Measurements from ENCODE around the gene XRCC5. TPM values are rescaled to one million over a fixed set of nuclear protein-coding genes. Genes with fewer than 3 reads are reported as not detected.

XRCC5 gene
- total RNA-seq, 1 experiment from 2014 or later = 618 TPM

DNA sequence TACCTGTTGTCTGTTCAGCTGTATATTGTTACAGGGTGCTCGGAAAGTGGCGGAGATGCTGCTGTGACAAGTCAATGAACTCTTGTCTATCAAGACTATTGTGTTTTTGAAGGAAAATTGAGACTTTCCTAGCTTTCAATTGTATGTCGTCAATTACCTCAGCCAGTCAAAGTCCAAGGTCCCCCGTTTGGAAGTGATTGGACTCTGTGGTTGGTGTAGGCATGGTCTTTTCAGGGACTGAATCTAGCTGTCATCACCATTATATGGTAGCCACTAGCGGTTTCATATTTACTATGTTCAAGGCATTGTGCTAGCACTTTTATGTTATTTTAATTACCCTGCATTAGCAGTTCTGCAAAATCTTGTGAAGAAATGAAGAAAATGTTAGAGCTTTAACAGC lies 54.9 kb downstream of the XRCC5 start:
- peak overlapping the region in 1 of 3 experiments; percentile 95; a peak in 2 of 7 replicates for H3K27ac Mint-ChIP-seq
- Histone ChIP-seq H3K27ac (ENCODE audit: insufficient read length, low read depth, low read length) (no peak overlapping the region), H4K91ac (ENCODE audit: insufficient read length, low read depth, low read length) (no peak overlapping the region), H3K79me2 (ENCODE audit: insufficient read depth, low read length) (0 out of 2 replicates have a peak, but pooled peaks cover 5% of the 10 kb centered on the region), H3K4ac (ENCODE audit: low read depth, low read length) (no peak overlapping the region), H3K23me2 (ENCODE audit: insufficient read length, low read depth, low read length, poor library complexity, severe bottlenecking) (no peaks in the 10 kb centered on the region), H2BK120ac (ENCODE audit: low read depth, low read length, poor library complexity, severe bottlenecking) (no peak overlapping the region), H2AFZ (ENCODE audit: low read length) (no peak overlapping the region), H3K9me3 (ENCODE audit: control insufficient read depth, low read depth, low read length) (no peaks in the 10 kb centered on the region), H3K27me3 (ENCODE audit: insufficient read depth, low read length) (no peaks in the 10 kb centered on the region), H3K9ac (ENCODE audit: extremely low read depth, insufficient read length, low read length) (no peak overlapping the region), H2BK5ac (ENCODE audit: insufficient read length, low read length) (no peak overlapping the region), H3K14ac (ENCODE audit: insufficient read depth, low read length) (no peak overlapping the region), H3K4me1 (ENCODE audit: insufficient read depth, low read length) (no peaks in the 10 kb centered on the region), H4K8ac (replicated peaks; ENCODE audit: insufficient read length, low read depth, low read length) (no peak overlapping the region), H3T11ph (ENCODE audit: low read length) (no peak overlapping the region), H3K23ac (ENCODE audit: insufficient read length, low read depth, low read length) (no peak overlapping the region), H2AK5ac (ENCODE audit: insufficient read length, low read length) (no peak overlapping the region), H2BK12ac (ENCODE audit: insufficient read length, low read depth, low read length) (no peak overlapping the region), H3K56ac (ENCODE audit: insufficient read length, low read depth, low read length) (no peak overlapping the region), H3K18ac (ENCODE audit: insufficient read length, low read depth, low read length) (no peak overlapping the region), H2BK20ac (ENCODE audit: low read depth, low read length, poor library complexity, severe bottlenecking) (no peak overlapping the region), H3K4me2 (ENCODE audit: insufficient read depth, insufficient read length, low read length) (no peak overlapping the region), H3K79me1 (ENCODE audit: insufficient read depth, low read depth, low read length, poor library complexity, severe bottlenecking) (peaks cover 3% of the 10 kb centered on the region), H4K20me1 (ENCODE audit: control insufficient read depth, insufficient read depth, insufficient read length) (no peaks in the 10 kb centered on the region), H4K5ac (ENCODE audit: insufficient read length, low read depth, low read length) (no peak overlapping the region), H2BK15ac (ENCODE audit: low read depth, low read length) (no peak overlapping the region)
- H3K4me1 Mint-ChIP-seq = peaks cover 0 to 3% of the 10 kb centered on the region in 2 experiments; a peak in 1 of 4 replicates
- no peaks in the 10 kb centered on the region for H3K27me3 Mint-ChIP-seq (ENCODE audit: low read depth)
- H3K4me3 Mint-ChIP-seq = no peak overlapping the region
- TF ChIP-seq, protein P1, sequence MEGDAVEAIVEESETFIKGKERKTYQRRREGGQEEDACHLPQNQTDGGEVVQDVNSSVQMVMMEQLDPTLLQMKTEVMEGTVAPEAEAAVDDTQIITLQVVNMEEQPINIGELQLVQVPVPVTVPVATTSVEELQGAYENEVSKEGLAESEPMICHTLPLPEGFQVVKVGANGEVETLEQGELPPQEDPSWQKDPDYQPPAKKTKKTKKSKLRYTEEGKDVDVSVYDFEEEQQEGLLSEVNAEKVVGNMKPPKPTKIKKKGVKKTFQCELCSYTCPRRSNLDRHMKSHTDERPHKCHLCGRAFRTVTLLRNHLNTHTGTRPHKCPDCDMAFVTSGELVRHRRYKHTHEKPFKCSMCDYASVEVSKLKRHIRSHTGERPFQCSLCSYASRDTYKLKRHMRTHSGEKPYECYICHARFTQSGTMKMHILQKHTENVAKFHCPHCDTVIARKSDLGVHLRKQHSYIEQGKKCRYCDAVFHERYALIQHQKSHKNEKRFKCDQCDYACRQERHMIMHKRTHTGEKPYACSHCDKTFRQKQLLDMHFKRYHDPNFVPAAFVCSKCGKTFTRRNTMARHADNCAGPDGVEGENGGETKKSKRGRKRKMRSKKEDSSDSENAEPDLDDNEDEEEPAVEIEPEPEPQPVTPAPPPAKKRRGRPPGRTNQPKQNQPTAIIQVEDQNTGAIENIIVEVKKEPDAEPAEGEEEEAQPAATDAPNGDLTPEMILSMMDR (conservative IDR thresholded peaks at IDR 0.05) = no peak
- H3K36me3 Mint-ChIP-seq (ENCODE audit: insufficient read depth in 1 of 3, low read depth in 3 of 3) = peaks cover 57 to 95% (median 92%) of the 10 kb centered on the region in 3 experiments; a peak in 6 of 7 replicates
- no peak for DNase-seq
- H3K9me3 Mint-ChIP-seq = no peaks in the 10 kb centered on the region
- no CpG with 5 or more reads among the region's 5 CpGs for WGBS (ENCODE audit: extremely low coverage, insufficient read length, low lambda C conversion rate)
